Fibroblast of skin of left biceps (primary cell): ENCODE data around the gene PBX1.

Experiments used
- DNase-seq, 2 experiments: peaks; one replicate each; pipeline ENCODE4 v3.0.0-alpha.2; 2013; ENCODE audit warnings: low read depth in 2 of 2

The PBX1 gene

GRCh38 chr1:164563721-164564360 lies 4.9 kb downstream of the PBX1 start:
- DNase-seq: no peak

- no peak for DNase-seq
Measured at GRCh38 chr1:164564378-164564777, 5.4 kb downstream of the PBX1 start.

GRCh38 chr1:164565357-164565756 lies 6.4 kb downstream of the PBX1 start:
- no peak for DNase-seq

GRCh38 chr1:164567774-164568173 lies 8.8 kb downstream of the PBX1 start:
- DNase-seq: no peak

- DNase-seq: no peak
Measured at GRCh38 chr1:164569241-164569640, 10.3 kb downstream of the PBX1 start.

GRCh38 chr1:164569866-164570265 lies 10.9 kb downstream of the PBX1 start:
- DNase-seq: no peak

- DNase-seq: no peak
Measured at GRCh38 chr1:164571333-164571732, 12.3 kb downstream of the PBX1 start.

GRCh38 chr1:164575356-164575886 lies 16.4 kb downstream of the PBX1 start:
- DNase-seq: no peak

GRCh38 chr1:164576291-164577271 lies 17.6 kb downstream of the PBX1 start:
- DNase-seq: peak; percentile 51 to 57

- DNase-seq: no peak
Measured at GRCh38 chr1:164577291-164577690, 18.3 kb downstream of the PBX1 start.

- no peak for DNase-seq
Measured at GRCh38 chr1:164578479-164579200, 19.7 kb downstream of the PBX1 start.

- DNase-seq: no peak
Measured at GRCh38 chr1:164579381-164579780, 20.4 kb downstream of the PBX1 start.

GRCh38 chr1:164581762-164582161 lies 22.8 kb downstream of the PBX1 start:
- DNase-seq: no peak

GRCh38 chr1:164583196-164583595 lies 24.2 kb downstream of the PBX1 start:
- no peak for DNase-seq

- DNase-seq: no peak
Measured at GRCh38 chr1:164583835-164584539, 25.0 kb downstream of the PBX1 start.

- no peak for DNase-seq
Measured at GRCh38 chr1:164586591-164586990, 27.6 kb downstream of the PBX1 start.

GRCh38 chr1:164587617-164588501 lies 28.9 kb downstream of the PBX1 start:
- no peak for DNase-seq

GRCh38 chr1:164588516-164589341 lies 29.7 kb downstream of the PBX1 start:
- peak; percentile 85 to 86 for DNase-seq

- DNase-seq: no peak
Measured at GRCh38 chr1:164589408-164589807, 30.4 kb downstream of the PBX1 start.
